ENCODE data around the gene KDM4B. TPM values are rescaled to one million over a fixed set of nuclear protein-coding genes. Genes with fewer than 3 reads are reported as not detected.
A peak's percentile ranks its signal among the peaks of the same experiment; 100 is the strongest.

Gene KDM4B
- total RNA-seq, 2 donors from 2014 or later: 57.0 to 63.1 TPM

- no peak for ATAC-seq
- Mint-ChIP-seq H3K4me1 (ENCODE audit: low read depth in 2 of 2) (peaks cover 11 to 17% of the 10 kb centered on the region in 2 donors), H3K27ac (no peak overlapping the region), H3K27me3 (no peaks in the 10 kb centered on the region), H3K36me3 (no peaks in the 10 kb centered on the region), H3K4me3 (no peak overlapping the region), H3K9me3 (no peaks in the 10 kb centered on the region)
- DNase-seq (ENCODE audit: low spot score): no peak
Measured at GRCh38 chr19:5000120-5000611, 31.3 kb downstream of the KDM4B start.

- ATAC-seq (no peak), DNase-seq (ENCODE audit: low spot score) (no peak)
- Mint-ChIP-seq H3K9me3 (no peaks in the 10 kb centered on the region), H3K36me3 (no peaks in the 10 kb centered on the region), H3K27ac (no peak overlapping the region), H3K27me3 (no peaks in the 10 kb centered on the region), H3K4me3 (no peak overlapping the region), H3K4me1 (ENCODE audit: low read depth in 2 of 2) (peaks cover 11 to 19% of the 10 kb centered on the region in 2 donors)
Measured at GRCh38 chr19:5001615-5002014, 32.7 kb downstream of the KDM4B start.

- Mint-ChIP-seq H3K27me3 (no peaks in the 10 kb centered on the region), H3K36me3 (no peaks in the 10 kb centered on the region), H3K4me1 (ENCODE audit: low read depth in 2 of 2) (peaks cover 13 to 18% of the 10 kb centered on the region in 2 donors), H3K27ac (no peak overlapping the region), H3K9me3 (no peaks in the 10 kb centered on the region), H3K4me3 (no peak overlapping the region)
- DNase-seq (ENCODE audit: low spot score): no peak
- no peak for ATAC-seq
Measured at GRCh38 chr19:5002143-5002542, 33.2 kb downstream of the KDM4B start.

DNA sequence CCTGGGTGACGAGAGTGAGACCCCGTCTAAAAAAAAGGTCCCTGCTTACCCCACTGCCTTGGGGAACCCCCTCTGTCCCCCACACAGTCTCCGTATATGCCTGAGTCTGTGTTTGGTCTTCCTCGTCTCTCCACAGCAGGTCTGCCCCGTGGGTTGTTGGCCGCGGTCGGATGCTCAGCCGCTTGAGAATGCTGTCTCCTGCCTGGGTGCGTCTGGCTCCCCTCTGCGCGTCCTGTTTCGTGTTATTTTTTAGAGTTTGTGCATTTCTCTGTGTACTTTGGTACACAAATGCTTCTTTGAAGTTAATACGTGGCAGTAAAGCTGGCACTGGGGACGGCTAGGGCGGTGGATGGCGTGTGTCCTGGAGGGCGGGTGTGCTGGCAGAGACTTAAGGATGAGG, 34.9 kb downstream of the KDM4B start:
- Mint-ChIP-seq H3K4me3 (no peak overlapping the region), H3K4me1 (ENCODE audit: low read depth in 2 of 2) (peaks cover 18% of the 10 kb centered on the region in 2 donors), H3K27ac (peak overlapping the region in 1 of 2 donors; percentile 54), H3K9me3 (no peaks in the 10 kb centered on the region), H3K27me3 (no peaks in the 10 kb centered on the region), H3K36me3 (no peaks in the 10 kb centered on the region)
- ATAC-seq (no peak), DNase-seq (ENCODE audit: low spot score) (no peak)

GRCh38 chr19:5005096-5005495, 36.2 kb downstream of the KDM4B start:
- ATAC-seq (no peak), DNase-seq (ENCODE audit: low spot score) (no peak)
- Mint-ChIP-seq H3K27ac (no peak overlapping the region), H3K4me3 (no peak overlapping the region), H3K27me3 (no peaks in the 10 kb centered on the region), H3K36me3 (no peaks in the 10 kb centered on the region), H3K9me3 (no peaks in the 10 kb centered on the region), H3K4me1 (ENCODE audit: low read depth in 2 of 2) (peaks cover 18% of the 10 kb centered on the region in 2 donors)

DNA sequence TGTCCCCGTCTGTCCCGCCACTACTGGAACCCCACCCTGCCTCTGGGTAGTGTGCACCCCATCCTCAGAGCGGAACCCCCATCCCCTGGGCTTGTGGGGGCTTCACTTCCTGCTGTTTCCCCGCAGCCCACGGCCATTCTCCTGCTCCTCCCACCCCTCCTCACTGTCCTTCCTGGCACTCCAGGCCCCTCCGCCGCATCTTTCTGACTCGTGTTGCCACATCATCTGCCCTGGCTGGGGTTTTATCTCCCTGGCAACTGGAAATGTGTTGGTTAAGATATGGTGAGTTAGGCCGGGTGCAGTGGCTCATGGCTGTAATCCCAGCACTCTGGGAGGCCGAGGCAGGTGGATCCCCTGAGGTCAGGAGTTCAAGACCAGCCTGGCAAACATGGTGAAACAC, 37.3 kb downstream of the KDM4B start:
- no peak for DNase-seq (ENCODE audit: low spot score)
- Mint-ChIP-seq H3K36me3 (no peaks in the 10 kb centered on the region), H3K27me3 (no peaks in the 10 kb centered on the region), H3K9me3 (no peaks in the 10 kb centered on the region), H3K4me3 (no peak overlapping the region), H3K27ac (no peak overlapping the region), H3K4me1 (ENCODE audit: low read depth in 2 of 2) (peaks cover 12 to 21% of the 10 kb centered on the region in 2 donors)
- ATAC-seq: no peak

DNA sequence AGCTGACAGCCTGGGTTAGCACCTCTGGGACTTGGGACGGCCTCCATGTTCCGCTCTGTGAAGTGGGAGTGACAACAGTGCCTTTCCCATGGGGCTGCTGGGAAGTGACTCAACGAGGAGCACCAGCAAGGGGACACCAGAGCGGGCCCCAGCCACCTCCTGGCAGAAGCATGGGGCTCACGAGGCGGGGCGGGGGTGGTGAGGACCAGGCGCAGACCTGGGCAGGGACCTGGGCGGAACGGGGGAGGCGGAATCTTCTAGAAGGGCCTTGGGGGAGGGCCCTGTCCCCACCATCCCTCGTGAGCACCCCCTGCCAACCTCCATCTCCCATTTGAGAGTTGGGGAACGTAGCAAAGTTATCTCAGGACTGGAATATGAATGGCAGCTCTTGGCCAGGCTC, 37.9 kb downstream of the KDM4B start:
- Mint-ChIP-seq H3K27me3 (no peaks in the 10 kb centered on the region), H3K9me3 (no peaks in the 10 kb centered on the region), H3K4me3 (no peak overlapping the region), H3K4me1 (ENCODE audit: low read depth in 2 of 2) (peaks cover 7 to 16% of the 10 kb centered on the region in 2 donors), H3K36me3 (no peaks in the 10 kb centered on the region), H3K27ac (no peak overlapping the region)
- ATAC-seq (no peak), DNase-seq (ENCODE audit: low spot score) (no peak)

GRCh38 chr19:5011476-5012238, 42.7 kb downstream of the KDM4B start:
- Mint-ChIP-seq H3K9me3 (no peaks in the 10 kb centered on the region), H3K27me3 (no peaks in the 10 kb centered on the region), H3K4me1 (ENCODE audit: low read depth in 2 of 2) (peaks cover 7% of the 10 kb centered on the region in 2 donors), H3K4me3 (no peak overlapping the region), H3K27ac (no peak overlapping the region), H3K36me3 (no peaks in the 10 kb centered on the region)
- ATAC-seq: no peak
- no peak for DNase-seq (ENCODE audit: low spot score)

DNA sequence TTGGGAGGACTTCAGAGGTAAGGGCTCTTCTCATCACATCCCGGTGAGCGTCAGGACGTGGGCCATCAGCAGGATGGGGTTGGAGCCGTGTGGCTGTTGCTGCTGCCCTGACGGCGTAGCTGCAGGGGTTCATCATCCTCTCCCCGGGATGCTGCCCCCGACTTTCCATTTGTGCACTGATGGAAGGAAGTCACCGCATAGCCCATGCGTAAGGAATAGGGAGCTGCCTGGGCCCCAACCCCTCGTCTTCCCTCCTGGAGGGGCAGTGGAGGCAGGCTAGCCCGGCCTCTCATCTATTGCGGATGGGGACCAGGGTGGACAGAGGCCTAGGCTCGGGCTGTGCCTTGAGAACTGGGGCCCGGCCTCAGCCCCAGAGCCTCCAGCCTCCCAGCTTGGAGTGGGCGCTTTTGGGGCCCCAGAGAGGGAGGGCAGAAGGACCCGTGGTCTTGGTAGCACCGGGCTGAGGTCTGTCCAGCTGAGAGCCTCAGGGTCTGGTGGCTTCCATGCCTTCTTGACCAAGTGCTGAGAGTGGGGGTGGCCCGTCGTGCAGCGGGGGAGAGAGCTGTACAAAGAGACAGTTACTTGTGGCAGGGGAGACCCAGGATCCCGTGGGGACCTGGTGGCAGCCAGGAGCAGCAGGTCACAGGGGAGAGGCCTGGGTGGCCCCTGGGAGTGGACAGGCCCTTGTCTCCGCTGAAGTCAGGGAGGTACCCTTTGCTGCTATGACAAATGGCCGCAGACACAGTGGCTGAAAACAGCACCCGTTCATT, 44.0 kb downstream of the KDM4B start:
- ATAC-seq (no peak), DNase-seq (ENCODE audit: low spot score) (no peak)
- Mint-ChIP-seq H3K27me3 (no peaks in the 10 kb centered on the region), H3K4me3 (no peak overlapping the region), H3K36me3 (no peaks in the 10 kb centered on the region), H3K4me1 (ENCODE audit: low read depth in 2 of 2) (peaks cover 0 to 3% of the 10 kb centered on the region in 2 donors), H3K9me3 (no peaks in the 10 kb centered on the region), H3K27ac (no peak overlapping the region)

DNA sequence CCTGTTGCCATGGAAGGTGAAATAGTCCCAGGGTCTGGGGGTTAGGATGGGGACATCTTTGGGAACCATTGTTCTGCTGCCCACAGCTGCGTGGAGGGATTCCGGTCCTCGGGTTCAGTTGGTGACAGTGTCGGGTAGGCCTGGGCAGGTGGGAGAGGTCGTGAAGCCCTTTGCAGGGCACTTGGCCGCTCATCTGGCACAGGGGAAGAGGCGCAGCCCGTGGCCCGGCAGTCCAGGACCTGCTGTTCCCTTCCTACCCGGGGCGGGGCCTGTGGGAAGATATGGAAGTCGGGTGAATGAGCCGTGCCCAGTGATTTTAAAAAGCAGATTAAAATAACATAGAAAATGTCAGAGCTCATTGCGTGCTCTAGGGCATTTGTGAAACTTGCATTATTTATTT, 44.8 kb downstream of the KDM4B start:
- peaks cover 0 to 3% of the 10 kb centered on the region in 2 donors for H3K4me1 Mint-ChIP-seq (ENCODE audit: low read depth in 2 of 2)
- H3K9me3 Mint-ChIP-seq: no peaks in the 10 kb centered on the region
- H3K4me3 Mint-ChIP-seq: no peak overlapping the region
- ATAC-seq: no peak
- no peaks in the 10 kb centered on the region for H3K27me3 Mint-ChIP-seq
- DNase-seq (ENCODE audit: low spot score): no peak
- H3K36me3 Mint-ChIP-seq: no peaks in the 10 kb centered on the region
- H3K27ac Mint-ChIP-seq: no peak overlapping the region

GRCh38 chr19:5014941-5015340, 46.0 kb downstream of the KDM4B start:
- Mint-ChIP-seq H3K4me1 (ENCODE audit: low read depth in 2 of 2) (peaks cover 0 to 3% of the 10 kb centered on the region in 2 donors), H3K36me3 (no peaks in the 10 kb centered on the region), H3K27ac (no peak overlapping the region), H3K4me3 (no peak overlapping the region), H3K9me3 (no peaks in the 10 kb centered on the region), H3K27me3 (no peaks in the 10 kb centered on the region)
- ATAC-seq (no peak), DNase-seq (ENCODE audit: low spot score) (no peak)

- Mint-ChIP-seq H3K36me3 (no peaks in the 10 kb centered on the region), H3K27me3 (no peaks in the 10 kb centered on the region), H3K9me3 (no peaks in the 10 kb centered on the region), H3K27ac (no peak overlapping the region), H3K4me1 (ENCODE audit: low read depth in 2 of 2) (no peaks in the 10 kb centered on the region), H3K4me3 (no peak overlapping the region)
- no peak for DNase-seq (ENCODE audit: low spot score)
- ATAC-seq: no peak
Measured at GRCh38 chr19:5016268-5016667, 47.4 kb downstream of the KDM4B start.

DNA sequence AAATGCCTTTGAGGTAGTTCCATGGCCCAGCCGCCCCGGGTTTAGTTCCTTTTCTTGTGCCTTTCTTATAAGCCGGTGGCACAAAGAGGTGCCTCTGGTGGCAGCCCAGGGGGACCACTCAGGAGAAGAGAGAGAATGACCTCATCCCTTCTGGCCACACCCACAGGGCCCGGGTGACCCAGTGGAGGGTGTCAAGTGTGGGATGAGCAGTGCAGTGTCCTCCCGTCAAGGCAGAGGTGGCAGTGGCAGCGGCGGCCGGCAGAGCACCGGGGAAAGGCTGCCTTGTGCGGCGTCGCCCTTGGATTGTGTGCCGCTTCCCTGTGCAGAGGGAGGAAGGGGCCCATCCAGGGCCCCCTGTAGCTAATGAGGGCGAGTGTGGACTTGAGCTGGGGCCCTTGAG, 47.9 kb downstream of the KDM4B start:
- no peaks in the 10 kb centered on the region for H3K36me3 Mint-ChIP-seq
- DNase-seq (ENCODE audit: low spot score) (no peak), ATAC-seq (no peak)
- H3K9me3 Mint-ChIP-seq: no peaks in the 10 kb centered on the region
- peaks cover 0 to 1% of the 10 kb centered on the region in 2 donors for H3K4me1 Mint-ChIP-seq (ENCODE audit: low read depth in 2 of 2)
- no peak overlapping the region for H3K27ac Mint-ChIP-seq
- H3K4me3 Mint-ChIP-seq: no peak overlapping the region
- no peaks in the 10 kb centered on the region for H3K27me3 Mint-ChIP-seq

GRCh38 chr19:5017235-5017634, 48.3 kb downstream of the KDM4B start:
- no peaks in the 10 kb centered on the region for H3K36me3 Mint-ChIP-seq
- H3K27me3 Mint-ChIP-seq: no peaks in the 10 kb centered on the region
- no peak overlapping the region for H3K4me3 Mint-ChIP-seq
- DNase-seq (ENCODE audit: low spot score) (no peak), ATAC-seq (no peak)
- H3K27ac Mint-ChIP-seq: no peak overlapping the region
- peaks cover 0 to 4% of the 10 kb centered on the region in 2 donors for H3K4me1 Mint-ChIP-seq (ENCODE audit: low read depth in 2 of 2)
- H3K9me3 Mint-ChIP-seq: no peaks in the 10 kb centered on the region

Measured in natural killer cell treated with Interleukin-12 subunit alpha and Interleukin-12 subunit beta and Interleukin-15 and Interleukin-18, amount 100 ng/mL, for 72 hours (primary cell).